Osteoblast (primary cell): ENCODE data around the gene ZNF892. TPM values are rescaled to one million over a fixed set of nuclear protein-coding genes. Genes with fewer than 3 reads are reported as not detected.
A peak's percentile ranks its signal among the peaks of the same experiment; 100 is the strongest.

ENCODE experiments used
- DNase-seq: peaks from one replicate; pipeline ENCODE4 v3.0.0; 2011; ENCODE audit warnings: low spot score, mixed read lengths; ENCODE audit not compliant: insufficient read length; ENCODE audit errors: missing footprints
- H2AFZ ChIP-seq: 2 replicates; pipeline ENCODE4 v1.6.0; 2011; ENCODE audit warnings: mild to moderate bottlenecking, low read length
- H3K27ac ChIP-seq: 2 replicates; pipeline ENCODE4 v1.5.1; 2011; ENCODE audit warnings: mild to moderate bottlenecking, low read depth, low read length, moderate library complexity
- H3K27me3 ChIP-seq: 2 replicates; pipeline ENCODE4 v1.6.0; 2012; ENCODE audit warnings: mild to moderate bottlenecking, control low read depth, inconsistent platforms, low read length, moderate library complexity; ENCODE audit not compliant: insufficient read depth
- H3K36me3 ChIP-seq: 2 replicates; pipeline ENCODE4 v1.5.1; 2011; ENCODE audit warnings: mild to moderate bottlenecking, low read length, control low read depth, moderate library complexity; ENCODE audit not compliant: insufficient read depth
- H3K4me1 ChIP-seq: 2 replicates; pipeline ENCODE4 v1.5.1; 2011; ENCODE audit warnings: mild to moderate bottlenecking, low read length, control low read depth, moderate library complexity; ENCODE audit not compliant: insufficient read depth
- H3K4me2 ChIP-seq: 2 replicates; pipeline ENCODE4 v1.6.0; 2011; ENCODE audit warnings: mild to moderate bottlenecking, low read length; ENCODE audit not compliant: insufficient read depth
- H3K4me3 ChIP-seq: fragments of 200-600 bp; sonication (generic); 3 replicates; pipeline ENCODE4 v1.5.1; 2012; ENCODE audit warnings: mild to moderate bottlenecking, low read length, inconsistent platforms; ENCODE audit not compliant: insufficient read depth
- H3K79me2 ChIP-seq: 2 replicates; pipeline ENCODE4 v1.6.0; 2012; ENCODE audit warnings: mild to moderate bottlenecking, low read length, control low read depth, inconsistent platforms; ENCODE audit not compliant: insufficient read depth
- H3K9me3 ChIP-seq: 2 replicates; pipeline ENCODE4 v1.5.1; 2011; ENCODE audit warnings: low read depth, low read length, control low read depth
- H4K20me1 ChIP-seq: 2 replicates; pipeline ENCODE4 v1.6.0; 2012; ENCODE audit warnings: mild to moderate bottlenecking, low read length, control low read depth; ENCODE audit not compliant: insufficient read depth
- CTCF ChIP-seq: IDR thresholded peaks from 2 replicates; pipeline ENCODE4 v1.5.1; 2011; ENCODE audit warnings: mild to moderate bottlenecking, low read depth, low read length, moderate library complexity; ENCODE audit errors: extremely low read depth
- total RNA-seq: library from RNA; depleted of rRNA; stranded (reverse); fragments of >200 nt; gene quantifications from 2 replicates; pipeline ENCODE4 v1.2.3, GENCODE V29; 2012

The ZNF892 gene
- total RNA-seq, result 6.2 and 6.5 TPM in 2 replicates

GRCh38 chr2:95207111-95207961, at the start of gene ZNF892:
Gene ZNF892 (plus strand): TSS chr2:95207521. CDS start chr2:95207816, 295 bp downstream.
- Histone ChIP-seq H3K36me3 (peaks cover 17% of the 10 kb centered on the region), H3K27me3 (no peaks in the 10 kb centered on the region), H4K20me1 (no peaks in the 10 kb centered on the region), H3K4me2 (peak within 1 kb of the TSS; percentile 90), H3K9me3 (peaks cover 14% of the 10 kb centered on the region), H3K4me1 (peaks cover 7% of the 10 kb centered on the region), H3K79me2 (no peaks in the 10 kb centered on the region), H2AFZ (peak within 1 kb of the TSS; percentile 92), H3K4me3 (peak within 1 kb of the TSS; percentile 90), H3K27ac (peak within 1 kb of the TSS; percentile 45)
- peak; percentile 27 for TF ChIP-seq CTCF
- DNase-seq, result peak; percentile 97

- DNase-seq, result no peak
- Histone ChIP-seq H3K4me2 (peak overlapping the region; percentile 87), H4K20me1 (no peaks in the 10 kb centered on the region), H3K4me3 (peak overlapping the region; percentile 84), H3K36me3 (peaks cover 34% of the 10 kb centered on the region), H3K79me2 (peaks cover 9% of the 10 kb centered on the region), H3K9me3 (peaks cover 10% of the 10 kb centered on the region), H2AFZ (peak overlapping the region; percentile 91), H3K27me3 (no peaks in the 10 kb centered on the region), H3K4me1 (peaks cover 10% of the 10 kb centered on the region), H3K27ac (peak overlapping the region; percentile 41)
- no peak for TF ChIP-seq CTCF
These were observed 48.9 kb upstream of the ZNF892 start for GRCh38 chr2:95158441-95158840.

- Histone ChIP-seq H4K20me1 (no peaks in the 10 kb centered on the region), H3K36me3 (peaks cover 28% of the 10 kb centered on the region), H3K79me2 (peaks cover 9% of the 10 kb centered on the region), H3K4me1 (peaks cover 10% of the 10 kb centered on the region), H2AFZ (peak overlapping the region; percentile 91), H3K4me2 (peak overlapping the region; percentile 87), H3K4me3 (peak overlapping the region; percentile 84), H3K27ac (peak overlapping the region; percentile 41), H3K27me3 (no peaks in the 10 kb centered on the region), H3K9me3 (peaks cover 5% of the 10 kb centered on the region)
- no peak for TF ChIP-seq CTCF
- DNase-seq, result peak; percentile 95
These were observed 48.3 kb upstream of the ZNF892 start for GRCh38 chr2:95158891-95159619.
